ENCODE measurements around the gene VAV3. TPM values are rescaled to one million over a fixed set of nuclear protein-coding genes. Genes with fewer than 3 reads are reported as not detected.

The VAV3 gene
- total RNA-seq, 2 experiments from 2014 or later = 5.5 to 5.6 TPM

- H3K9me3 Mint-ChIP-seq = no peaks in the 10 kb centered on the region
- ATAC-seq (ENCODE audit: poor library complexity) (peak; percentile 84), DNase-seq (peak in 3 of 14 experiments; percentile 68 to 87 (median 74))
- H3K4me3 ChIP-seq (ENCODE audit: low read length) = peak overlapping the region; percentile 32
- H3K9me3 ChIP-seq (ENCODE audit: control insufficient read depth in 1 of 2, insufficient read depth in 1 of 2, low read length in 2 of 2) = no peaks in the 10 kb centered on the region
- no peaks in the 10 kb centered on the region for H3K36me3 Mint-ChIP-seq (ENCODE audit: low read depth)
- H3K36me3 ChIP-seq (ENCODE audit: insufficient read depth, low read length) = no peaks in the 10 kb centered on the region
- intact Hi-C loops (cut with DNase I, micrococcal nuclease) = loop anchor here (1.0 to 10.0 kb wide), 6 partner anchors 108 to 858 kb away; no protein-coding TSS in a partner anchor
- ChIA-PET POLR2A (interaction anchor here (0.5 to 2.1 kb wide), 5 partner anchors 178 to 414 kb away, joined by 3 to 7 read pairs (median 4); partner anchors contain the start of gene SLC25A24), CTCF (interaction anchor here (1.0 kb wide), 1 partner anchor 339 kb away, joined by 4 read pairs; no protein-coding TSS in a partner anchor)
- peak overlapping the region; percentile 88 for H3K27ac Mint-ChIP-seq
- H3K4me1 ChIP-seq (ENCODE audit: insufficient read depth, low read length) = peaks cover 25% of the 10 kb centered on the region
- H3K27ac ChIP-seq (ENCODE audit: low read depth in 1 of 2, low read length in 2 of 2) = peak overlapping the region; percentile 56 to 68
- no peaks in the 10 kb centered on the region for H3K27me3 ChIP-seq (ENCODE audit: control insufficient read depth in 1 of 2, insufficient read depth in 2 of 2, low read length in 2 of 2)
- no peak for TF ChIP-seq CTCF (IDR thresholded peaks at IDR 0.05)
- peak overlapping the region; percentile 66 for H3K4me3 Mint-ChIP-seq
- H3K27me3 Mint-ChIP-seq = no peaks in the 10 kb centered on the region
- H3K4me1 Mint-ChIP-seq (ENCODE audit: low read depth) = peaks cover 55% of the 10 kb centered on the region
Measured at GRCh38 chr1:107786203-107786845, 178.7 kb downstream of the VAV3 start.

GRCh38 chr1:107785496-107786202 lies 179.3 kb downstream of the VAV3 start:
- H3K36me3 ChIP-seq (ENCODE audit: insufficient read depth, low read length) = no peaks in the 10 kb centered on the region
- POLR2A ChIA-PET = interaction anchor here (0.5 to 2.1 kb wide), 7 partner anchors 53 to 415 kb away, joined by 3 to 7 read pairs (median 4); partner anchors contain the start of gene SLC25A24
- peak overlapping the region; percentile 32 for H3K4me3 ChIP-seq (ENCODE audit: low read length)
- TF ChIP-seq CTCF (IDR thresholded peaks at IDR 0.05) = no peak
- Mint-ChIP-seq H3K27me3 (no peaks in the 10 kb centered on the region), H3K9me3 (no peaks in the 10 kb centered on the region), H3K4me1 (ENCODE audit: low read depth) (peaks cover 50% of the 10 kb centered on the region), H3K36me3 (ENCODE audit: low read depth) (no peaks in the 10 kb centered on the region), H3K4me3 (peak overlapping the region; percentile 66), H3K27ac (peak overlapping the region; percentile 88)
- intact Hi-C loops (cut with DNase I, micrococcal nuclease) = loop anchor here (1.0 to 10.0 kb wide), 6 partner anchors 109 to 859 kb away; no protein-coding TSS in a partner anchor
- ATAC-seq (ENCODE audit: poor library complexity) (peak; percentile 8), DNase-seq (peak in 3 of 14 experiments; percentile 46 to 67 (median 56))
- no peaks in the 10 kb centered on the region for H3K9me3 ChIP-seq (ENCODE audit: control insufficient read depth in 1 of 2, insufficient read depth in 1 of 2, low read length in 2 of 2)
- CTCF ChIA-PET = interaction anchor here (1.4 to 9.7 kb wide), 2 partner anchors 178 to 340 kb away, joined by 3 to 152 read pairs; no protein-coding TSS in a partner anchor
- H3K27me3 ChIP-seq (ENCODE audit: control insufficient read depth in 1 of 2, insufficient read depth in 2 of 2, low read length in 2 of 2) = no peaks in the 10 kb centered on the region
- peak overlapping the region; percentile 56 to 68 for H3K27ac ChIP-seq (ENCODE audit: low read depth in 1 of 2, low read length in 2 of 2)
- H3K4me1 ChIP-seq (ENCODE audit: insufficient read depth, low read length) = peaks cover 25% of the 10 kb centered on the region

GRCh38 chr1:107782217-107782845 lies 182.6 kb downstream of the VAV3 start:
- ATAC-seq (ENCODE audit: poor library complexity) (no peak), DNase-seq (peak in 8 of 14 experiments; percentile 16 to 84 (median 52))
- no peaks in the 10 kb centered on the region for H3K36me3 Mint-ChIP-seq (ENCODE audit: low read depth)
- no peaks in the 10 kb centered on the region for H3K27me3 Mint-ChIP-seq
- H3K9me3 Mint-ChIP-seq = no peaks in the 10 kb centered on the region
- ChIA-PET CTCF (interaction anchor here (0.6 to 9.7 kb wide), 10 partner anchors 10 to 358 kb away, joined by 3 to 152 read pairs (median 4); no protein-coding TSS in a partner anchor), POLR2A (interaction anchor here (0.7 to 2.1 kb wide), 9 partner anchors 182 to 879 kb away, joined by 3 to 18 read pairs (median 4); partner anchors contain the start of genes HENMT1, SLC25A24 and VAV3)
- Histone ChIP-seq H3K9me3 (ENCODE audit: control insufficient read depth in 1 of 2, insufficient read depth in 1 of 2, low read length in 2 of 2) (no peaks in the 10 kb centered on the region), H3K4me3 (ENCODE audit: low read length) (no peak overlapping the region), H3K4me1 (ENCODE audit: insufficient read depth, low read length) (peaks cover 17% of the 10 kb centered on the region), H3K27ac (ENCODE audit: low read depth in 1 of 2, low read length in 2 of 2) (no peak overlapping the region), H3K27me3 (ENCODE audit: control insufficient read depth in 1 of 2, insufficient read depth in 2 of 2, low read length in 2 of 2) (no peaks in the 10 kb centered on the region), H3K36me3 (ENCODE audit: insufficient read depth, low read length) (no peaks in the 10 kb centered on the region)
- peaks cover 30% of the 10 kb centered on the region for H3K4me1 Mint-ChIP-seq (ENCODE audit: low read depth)
- peak; percentile 86 for TF ChIP-seq CTCF (IDR thresholded peaks at IDR 0.05)
- H3K4me3 Mint-ChIP-seq = no peak overlapping the region
- no peak overlapping the region for H3K27ac Mint-ChIP-seq
- intact Hi-C loops (cut with DNase I, micrococcal nuclease) = loop anchor here (1.0 to 10.0 kb wide), 6 partner anchors 112 to 862 kb away; partner anchors contain the start of gene EEIG2 (in 1 of the 2)

All from CD4-positive, alpha-beta T cell (primary cell).